WI38 (cell line): Measurements from ENCODE around the gene NEMP2.

ENCODE experiments used
- H3K4me3 ChIP-seq: 2 replicates; pipeline ENCODE4 v1.5.1; 2011; ENCODE audit warnings: low read depth, mild to moderate bottlenecking, control low read depth, low read length
- TF ChIP-seq, protein P1 (sequence below): IDR thresholded peaks from 2 replicates; pipeline ENCODE4 v1.5.1; 2012; ENCODE audit warnings: low read depth, mild to moderate bottlenecking, control low read depth, low read length

NEMP2 gene

DNA sequence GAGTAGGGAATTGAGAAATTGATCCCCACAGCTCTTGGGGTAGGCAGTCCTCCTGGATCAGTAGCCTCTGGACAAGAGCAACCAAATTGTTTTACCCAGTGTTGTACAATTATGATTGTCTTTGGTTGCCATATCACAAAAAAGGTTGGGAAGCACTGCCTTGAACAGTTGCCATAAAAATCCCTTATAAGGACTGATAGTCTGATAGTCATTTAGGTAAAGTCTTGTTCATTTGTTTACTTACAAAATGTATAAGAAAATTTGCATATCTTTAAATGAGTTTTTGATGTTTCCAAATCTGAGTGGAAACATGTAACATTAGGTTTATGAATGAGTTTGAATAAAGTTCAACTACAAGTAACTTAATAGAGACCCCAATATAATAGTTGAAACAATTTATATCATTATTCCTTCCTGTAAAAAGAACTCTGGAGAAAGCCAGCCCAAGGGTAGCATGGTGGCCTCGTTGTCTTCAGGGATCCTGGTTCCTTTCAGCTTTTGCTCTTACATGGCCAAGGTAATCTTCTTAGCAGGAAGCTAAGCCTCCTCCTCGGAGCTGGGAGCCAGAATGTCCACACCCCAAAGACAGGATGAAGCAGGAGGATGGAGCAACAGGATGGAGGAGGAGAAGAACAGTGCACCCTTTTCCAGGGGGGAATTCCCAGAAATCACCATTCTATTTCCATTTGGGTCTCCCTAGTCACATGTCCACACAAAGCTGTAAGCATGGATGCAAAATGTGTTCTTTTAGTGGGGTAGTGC is 35.7 kb upstream of the NEMP2 start:
- no peak overlapping the region for H3K4me3 ChIP-seq

DNA sequence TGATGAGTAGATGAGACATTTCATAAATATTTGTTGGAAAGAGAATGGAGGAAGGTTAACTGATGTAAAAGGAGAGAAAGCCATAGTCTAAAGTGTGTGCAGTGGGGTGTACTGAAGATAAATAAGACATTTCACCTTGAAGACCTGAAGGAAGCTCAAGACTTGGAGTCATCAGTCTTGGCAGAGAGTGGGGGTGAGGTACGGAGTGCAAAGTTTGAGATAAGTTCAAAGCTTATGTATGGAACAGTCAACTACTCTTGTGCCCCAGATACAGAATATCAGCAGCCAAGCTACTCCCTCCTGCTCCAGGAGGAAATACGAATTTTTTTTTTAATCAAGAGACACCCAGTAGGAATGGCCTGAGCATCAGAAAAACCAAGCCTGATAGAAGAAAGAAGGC is 30.3 kb upstream of the NEMP2 start:
- TF ChIP-seq, protein P1, sequence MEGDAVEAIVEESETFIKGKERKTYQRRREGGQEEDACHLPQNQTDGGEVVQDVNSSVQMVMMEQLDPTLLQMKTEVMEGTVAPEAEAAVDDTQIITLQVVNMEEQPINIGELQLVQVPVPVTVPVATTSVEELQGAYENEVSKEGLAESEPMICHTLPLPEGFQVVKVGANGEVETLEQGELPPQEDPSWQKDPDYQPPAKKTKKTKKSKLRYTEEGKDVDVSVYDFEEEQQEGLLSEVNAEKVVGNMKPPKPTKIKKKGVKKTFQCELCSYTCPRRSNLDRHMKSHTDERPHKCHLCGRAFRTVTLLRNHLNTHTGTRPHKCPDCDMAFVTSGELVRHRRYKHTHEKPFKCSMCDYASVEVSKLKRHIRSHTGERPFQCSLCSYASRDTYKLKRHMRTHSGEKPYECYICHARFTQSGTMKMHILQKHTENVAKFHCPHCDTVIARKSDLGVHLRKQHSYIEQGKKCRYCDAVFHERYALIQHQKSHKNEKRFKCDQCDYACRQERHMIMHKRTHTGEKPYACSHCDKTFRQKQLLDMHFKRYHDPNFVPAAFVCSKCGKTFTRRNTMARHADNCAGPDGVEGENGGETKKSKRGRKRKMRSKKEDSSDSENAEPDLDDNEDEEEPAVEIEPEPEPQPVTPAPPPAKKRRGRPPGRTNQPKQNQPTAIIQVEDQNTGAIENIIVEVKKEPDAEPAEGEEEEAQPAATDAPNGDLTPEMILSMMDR = no peak
- H3K4me3 ChIP-seq = no peak overlapping the region

More for the DNA sequence above, 35.7 kb upstream of the NEMP2 start:
- TF ChIP-seq, protein P1 = no peak

DNA sequence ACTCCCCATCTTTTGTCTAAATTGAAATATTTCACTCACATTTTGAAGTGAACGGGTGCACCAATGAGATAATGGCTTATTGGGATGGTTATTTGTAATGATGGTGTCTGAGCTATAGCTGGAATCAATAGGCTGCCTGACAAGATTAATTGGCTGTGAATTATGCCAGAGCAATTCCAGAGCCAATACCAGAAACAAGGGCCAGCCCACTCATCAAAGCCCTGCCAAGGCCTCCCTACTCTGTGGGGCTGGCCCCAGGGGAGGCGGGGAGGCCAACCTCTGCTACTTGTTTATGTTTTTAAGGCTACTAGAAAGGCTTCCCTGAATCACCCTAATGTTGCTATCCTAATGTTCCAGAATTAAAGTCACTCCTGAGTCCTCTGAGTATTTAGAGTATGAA is 29.1 kb upstream of the NEMP2 start:
- TF ChIP-seq, protein P1 = no peak
- H3K4me3 ChIP-seq = no peak overlapping the region

DNA sequence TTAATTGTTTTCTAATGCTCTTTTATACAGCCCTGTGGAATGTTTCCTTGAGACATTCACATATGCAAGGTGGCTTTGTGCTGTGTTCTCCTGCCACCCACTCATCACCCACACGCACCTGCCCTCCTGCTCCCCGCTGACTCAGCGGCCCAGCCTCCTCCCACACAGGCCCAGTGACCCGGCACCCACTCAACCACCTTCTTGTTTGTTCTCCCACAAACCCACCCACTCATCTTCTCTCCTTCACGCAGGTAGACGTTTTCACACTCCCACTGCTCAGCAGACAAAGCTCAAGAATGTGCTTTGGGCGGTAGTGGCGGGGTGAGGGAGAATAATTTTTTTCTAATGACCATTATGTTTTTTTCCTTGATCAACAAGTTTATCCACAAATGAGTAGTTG is 28.6 kb upstream of the NEMP2 start:
- TF ChIP-seq, protein P1 = no peak
- H3K4me3 ChIP-seq = no peak overlapping the region

DNA sequence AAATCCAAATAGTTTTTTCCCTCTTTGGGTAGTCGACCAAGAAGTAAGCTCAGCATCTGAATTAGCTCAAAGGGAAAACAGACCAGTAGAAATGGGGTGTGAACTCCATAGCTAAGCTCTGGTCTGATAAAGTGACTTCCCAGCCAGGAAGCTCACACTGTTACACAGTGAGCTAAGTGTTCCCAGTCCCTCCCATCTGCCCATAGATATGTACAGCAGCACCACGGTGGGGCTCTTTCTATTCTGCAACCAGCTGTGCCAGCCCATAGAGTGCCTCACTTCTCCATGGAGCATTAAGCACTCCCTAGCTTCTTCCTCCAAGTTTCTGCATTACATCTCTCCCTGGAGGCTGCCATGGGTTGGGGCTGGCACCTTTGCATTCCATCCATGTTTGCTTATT is 27.6 kb upstream of the NEMP2 start:
- TF ChIP-seq, protein P1 = no peak
- no peak overlapping the region for H3K4me3 ChIP-seq

DNA sequence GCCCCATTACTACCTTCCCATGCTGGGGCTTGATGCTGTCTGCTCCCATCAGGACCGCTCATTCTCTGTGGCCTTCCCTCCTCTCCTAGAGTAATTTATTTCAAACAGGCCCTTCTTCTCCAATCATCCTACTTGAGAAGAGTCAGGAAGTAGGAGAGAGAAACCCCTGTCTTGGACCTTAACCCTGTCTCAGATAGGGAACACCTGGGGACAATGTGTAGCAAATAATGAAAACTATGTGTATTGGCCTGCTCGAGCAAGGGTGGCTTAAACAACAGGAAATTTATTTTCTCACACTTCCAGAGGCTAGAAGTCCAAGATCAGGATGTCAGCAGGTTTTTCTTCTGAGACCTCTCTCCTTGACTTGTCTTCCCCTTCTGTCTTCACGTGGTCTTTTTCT is 26.6 kb upstream of the NEMP2 start:
- no peak overlapping the region for H3K4me3 ChIP-seq
- TF ChIP-seq, protein P1 = no peak

DNA sequence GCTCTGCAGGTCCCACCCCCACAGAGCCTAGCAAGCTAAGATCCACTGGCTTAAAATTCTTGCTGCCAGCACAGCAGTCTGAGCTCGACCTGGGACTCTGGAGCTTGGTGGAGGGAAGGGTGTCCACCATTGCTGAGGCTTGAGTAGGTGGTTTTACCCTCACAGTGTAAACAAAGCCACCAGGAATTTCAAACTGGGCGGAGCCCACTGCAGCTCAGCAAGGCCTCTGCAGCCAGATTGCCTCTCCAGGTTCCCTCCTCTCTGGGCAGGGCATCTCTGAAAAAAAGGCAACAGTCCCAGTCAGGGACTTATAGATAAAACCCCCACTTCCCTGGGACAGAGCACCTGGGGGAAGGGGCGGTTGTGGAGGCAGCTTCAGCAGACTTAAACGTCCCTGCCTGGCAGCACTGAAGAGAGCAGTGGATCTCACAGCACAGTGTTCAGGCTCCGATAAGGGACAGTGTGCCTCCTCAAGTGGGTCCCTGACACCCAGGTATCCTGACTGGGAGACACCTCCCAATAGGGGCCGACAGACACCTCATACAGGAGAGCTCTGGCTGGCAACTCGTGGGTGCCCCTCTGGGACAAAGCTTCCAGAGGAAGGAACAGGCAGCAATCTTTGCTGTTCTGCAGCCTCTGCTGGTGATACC is 20.0 kb upstream of the NEMP2 start:
- TF ChIP-seq, protein P1 = no peak

More for the DNA sequence above, 20.0 kb upstream of the NEMP2 start:
- no peak overlapping the region for H3K4me3 ChIP-seq
